ENCODE results near the gene HLA-F.
A peak's percentile ranks its signal among the peaks of the same experiment; 100 is the strongest.

HLA-F gene

DNA sequence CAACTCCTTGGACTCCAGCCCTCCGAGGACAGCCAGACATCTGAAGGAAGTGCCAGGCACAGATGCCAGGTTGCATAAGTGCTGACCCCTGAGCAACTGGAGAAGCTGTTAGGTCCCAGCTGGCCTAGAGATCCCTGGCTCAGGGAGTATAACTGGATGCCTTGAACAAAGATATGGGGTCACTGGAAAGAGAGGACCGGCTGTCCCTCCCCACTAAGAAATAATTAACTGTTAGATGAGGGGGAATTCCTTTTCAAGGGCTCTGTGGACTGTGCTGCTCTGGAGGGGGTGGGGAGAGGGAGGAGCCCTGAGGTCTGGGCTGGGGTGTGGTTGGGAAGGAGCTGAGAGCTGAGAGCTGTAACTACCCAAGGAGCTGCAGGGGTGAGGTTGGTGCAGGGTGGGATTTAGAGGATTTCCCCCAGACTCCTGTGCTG is 39.6 kb downstream of the HLA-F start:
- TF ChIP-seq, protein P1, sequence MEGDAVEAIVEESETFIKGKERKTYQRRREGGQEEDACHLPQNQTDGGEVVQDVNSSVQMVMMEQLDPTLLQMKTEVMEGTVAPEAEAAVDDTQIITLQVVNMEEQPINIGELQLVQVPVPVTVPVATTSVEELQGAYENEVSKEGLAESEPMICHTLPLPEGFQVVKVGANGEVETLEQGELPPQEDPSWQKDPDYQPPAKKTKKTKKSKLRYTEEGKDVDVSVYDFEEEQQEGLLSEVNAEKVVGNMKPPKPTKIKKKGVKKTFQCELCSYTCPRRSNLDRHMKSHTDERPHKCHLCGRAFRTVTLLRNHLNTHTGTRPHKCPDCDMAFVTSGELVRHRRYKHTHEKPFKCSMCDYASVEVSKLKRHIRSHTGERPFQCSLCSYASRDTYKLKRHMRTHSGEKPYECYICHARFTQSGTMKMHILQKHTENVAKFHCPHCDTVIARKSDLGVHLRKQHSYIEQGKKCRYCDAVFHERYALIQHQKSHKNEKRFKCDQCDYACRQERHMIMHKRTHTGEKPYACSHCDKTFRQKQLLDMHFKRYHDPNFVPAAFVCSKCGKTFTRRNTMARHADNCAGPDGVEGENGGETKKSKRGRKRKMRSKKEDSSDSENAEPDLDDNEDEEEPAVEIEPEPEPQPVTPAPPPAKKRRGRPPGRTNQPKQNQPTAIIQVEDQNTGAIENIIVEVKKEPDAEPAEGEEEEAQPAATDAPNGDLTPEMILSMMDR (IDR thresholded peaks at IDR 0.05; ENCODE audit: low read depth, low read length): no peak
- no peak for DNase-seq (ENCODE audit: extremely low read depth, low read depth)

DNA sequence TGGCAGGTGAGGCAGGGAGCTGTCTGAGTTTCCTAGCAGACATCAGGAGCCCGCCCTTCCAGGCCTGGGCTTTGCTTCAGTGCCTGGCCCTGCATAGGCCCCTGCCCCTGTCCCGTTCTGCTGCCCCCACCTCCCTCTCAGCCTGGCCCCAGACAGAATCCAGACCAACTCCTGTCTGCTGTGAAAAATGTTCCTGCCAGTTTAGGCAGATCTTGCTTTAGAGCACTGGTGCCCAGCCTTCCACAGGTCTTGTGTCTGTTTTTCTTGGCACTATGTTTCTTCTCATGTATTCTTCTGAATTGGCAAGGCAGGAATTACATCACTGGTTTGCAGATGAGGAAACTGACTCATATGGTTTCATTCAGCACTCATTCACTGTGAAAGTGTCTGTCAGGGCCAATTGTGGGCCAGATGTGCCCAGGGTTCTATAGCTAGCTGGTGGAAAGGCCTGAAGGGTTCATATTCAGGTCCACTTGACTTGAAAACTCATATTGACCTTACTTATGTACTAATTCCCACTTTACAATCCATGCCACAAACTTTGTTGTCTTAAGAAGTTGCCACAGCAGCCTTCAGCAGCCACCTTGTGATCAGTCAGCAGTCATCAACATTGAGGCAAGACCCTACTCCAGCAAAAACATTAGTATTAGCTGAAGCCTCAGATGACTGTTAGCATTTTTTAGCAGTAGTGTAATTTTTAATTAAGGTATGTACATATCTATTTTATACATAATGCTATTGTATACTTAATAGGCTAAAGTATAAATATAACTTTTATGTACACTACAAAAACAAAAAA is 40.5 kb downstream of the HLA-F start:
- DNase-seq (ENCODE audit: extremely low read depth, low read depth): peak; percentile 49
- TF ChIP-seq, protein P1 (IDR thresholded peaks at IDR 0.05; ENCODE audit: low read depth, low read length): no peak

- TF ChIP-seq, protein P1 (IDR thresholded peaks at IDR 0.05; ENCODE audit: low read depth, low read length): no peak
- no peak for DNase-seq (ENCODE audit: extremely low read depth, low read depth)
These were observed 41.4 kb downstream of the HLA-F start for GRCh38 chr6:29764422-29765196.

DNA sequence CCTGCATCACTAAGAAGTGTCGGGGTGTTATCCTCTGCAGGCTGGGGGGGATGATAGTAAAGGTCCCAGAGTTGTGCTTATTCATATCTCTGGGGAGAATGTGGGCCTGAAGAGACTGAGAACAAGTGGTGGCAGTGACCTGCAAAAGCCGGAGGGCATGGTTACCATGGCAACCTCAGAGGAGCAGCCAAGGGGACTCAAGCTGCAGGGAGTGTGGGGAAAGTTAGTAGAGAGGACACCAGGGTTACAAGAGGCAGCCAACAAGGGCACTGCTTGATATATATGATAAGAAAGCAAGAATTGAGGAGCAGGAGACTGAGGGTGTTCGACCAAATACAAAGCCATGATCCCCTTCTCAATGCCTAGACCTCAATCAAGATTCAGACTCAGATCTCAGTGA is 46.1 kb downstream of the HLA-F start:
- no peak for DNase-seq (ENCODE audit: extremely low read depth, low read depth)
- TF ChIP-seq, protein P1 (IDR thresholded peaks at IDR 0.05; ENCODE audit: low read depth, low read length): no peak

GRCh38 chr6:29770306-29770705 is 47.1 kb downstream of the HLA-F start:
- TF ChIP-seq, protein P1 (IDR thresholded peaks at IDR 0.05; ENCODE audit: low read depth, low read length): no peak
- DNase-seq (ENCODE audit: extremely low read depth, low read depth): no peak

GRCh38 chr6:29776684-29777083 is 53.5 kb downstream of the HLA-F start:
- no peak for DNase-seq (ENCODE audit: extremely low read depth, low read depth)
- TF ChIP-seq, protein P1 (IDR thresholded peaks at IDR 0.05; ENCODE audit: low read depth, low read length): no peak

All from AG09319 (cell line).